ENCODE data around the gene FAM3A. TPM values are rescaled to one million over a fixed set of nuclear protein-coding genes. Genes with fewer than 3 reads are reported as not detected.

Gene FAM3A
- total and polyA plus RNA-seq, 2 experiments from 2014 or later, result 35.7 to 43.6 TPM

DNA sequence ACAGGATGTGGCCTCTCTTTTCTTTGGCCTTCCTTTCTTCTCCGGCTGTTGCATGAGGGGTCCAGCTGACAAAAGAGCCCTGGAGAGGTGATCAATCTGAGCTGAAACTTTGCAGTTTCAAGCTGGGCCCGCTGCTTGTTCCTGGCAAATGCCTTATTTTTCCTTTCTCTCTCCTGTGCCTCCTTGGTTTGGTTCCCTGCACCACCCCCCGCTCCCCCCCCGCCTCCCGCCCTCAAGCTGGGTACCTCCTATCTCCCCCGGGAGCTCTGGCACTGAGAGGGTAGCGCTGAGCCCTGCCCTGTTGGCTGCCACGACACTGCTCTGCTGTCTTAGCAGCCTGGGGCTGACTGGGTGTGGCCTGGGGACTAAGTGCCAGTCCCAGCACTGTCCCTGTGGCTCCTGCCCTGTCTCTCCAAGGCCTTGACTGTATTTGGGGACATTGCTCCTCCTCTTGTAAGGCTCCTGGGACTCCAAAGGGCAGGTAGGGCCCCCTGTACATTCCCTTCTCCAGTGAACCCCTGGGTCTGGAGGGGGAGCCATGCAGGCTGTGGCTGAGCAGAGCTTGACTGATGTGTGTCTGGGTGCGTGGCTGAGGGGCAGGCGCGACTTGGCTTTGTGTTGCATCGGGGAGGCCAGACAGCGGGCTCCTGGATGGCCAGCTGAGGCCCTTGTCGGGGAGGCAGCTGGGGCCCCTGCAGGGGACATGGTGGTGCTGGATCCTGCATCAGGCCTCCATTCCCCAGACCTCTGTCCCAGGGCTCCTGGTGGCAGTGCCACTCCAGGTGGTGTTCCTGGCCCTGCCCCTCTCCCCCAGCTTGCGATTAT, 56.9 kb downstream of the FAM3A start:
- Histone ChIP-seq H3F3A (ENCODE audit: insufficient read depth) (no peaks in the 10 kb centered on the region), H3K27ac (peak overlapping the region; percentile 79), H3K9me3 (ENCODE audit: low read depth) (no peaks in the 10 kb centered on the region), H3K4me3 (peak overlapping the region; percentile 90), H3K36me3 (ENCODE audit: low read depth) (no peaks in the 10 kb centered on the region), H3K4me2 (ENCODE audit: unreplicated experiment) (peak overlapping the region; percentile 78), H3K9ac (peak overlapping the region; percentile 90), H3K4me1 (ENCODE audit: insufficient read depth) (no peaks in the 10 kb centered on the region), H3K9me2 (ENCODE audit: insufficient read depth) (no peaks in the 10 kb centered on the region), H3K27me3 (replicated peaks; ENCODE audit: insufficient read depth) (no peaks in the 10 kb centered on the region), H3K79me2 (ENCODE audit: insufficient read depth) (peaks cover 57% of the 10 kb centered on the region), H4K20me1 (ENCODE audit: insufficient read depth) (no peaks in the 10 kb centered on the region), H2AFZ (no peak overlapping the region)
- TF ChIP-seq EZH2phosphoT487 (IDR thresholded peaks at IDR 0.05; ENCODE audit: insufficient read depth, low read depth), result no peak
- WGBS, 2 experiments (ENCODE audit: low coverage in 1 of 2, low lambda C conversion rate in 2 of 2, missing lambda C conversion rate in 2 of 2), result 3 to 4% methylated on average over 6 to 10 of the region's 15 CpGs
- in situ Hi-C loops (cut with MboI), result no loop called here
- peak; percentile 66 for DNase-seq

- DNase-seq, result peak; percentile 66
- H3K9me2 ChIP-seq (ENCODE audit: insufficient read depth), result no peaks in the 10 kb centered on the region
- H3K27me3 ChIP-seq (replicated peaks; ENCODE audit: insufficient read depth), result no peaks in the 10 kb centered on the region
- in situ Hi-C loops (cut with MboI), result no loop called here
- H3K4me2 ChIP-seq (ENCODE audit: unreplicated experiment), result peak within 1 kb of the TSS; percentile 78
- 0 to 3% methylated on average over 3 to 6 of the region's 88 CpGs for WGBS, 2 experiments (ENCODE audit: low coverage in 1 of 2, low lambda C conversion rate in 2 of 2, missing lambda C conversion rate in 2 of 2)
- peaks cover 50% of the 10 kb centered on the region for H3K79me2 ChIP-seq (ENCODE audit: insufficient read depth)
- H3K9me3 ChIP-seq (ENCODE audit: low read depth), result no peaks in the 10 kb centered on the region
- TF ChIP-seq EZH2 (IDR thresholded peaks at IDR 0.05; ENCODE audit: insufficient read depth, poor library complexity, severe bottlenecking), result no peak
- no peak for TF ChIP-seq EZH2phosphoT487 (IDR thresholded peaks at IDR 0.05; ENCODE audit: insufficient read depth, low read depth)
- H3K4me3 ChIP-seq, result peak within 1 kb of the TSS; percentile 90
- H3K4me1 ChIP-seq (ENCODE audit: insufficient read depth), result no peaks in the 10 kb centered on the region
- no peaks in the 10 kb centered on the region for H3K36me3 ChIP-seq (ENCODE audit: low read depth)
- H3K9ac ChIP-seq, result peak within 1 kb of the TSS; percentile 90
- H3F3A ChIP-seq (ENCODE audit: insufficient read depth), result no peaks in the 10 kb centered on the region
- H4K20me1 ChIP-seq (ENCODE audit: insufficient read depth), result no peaks in the 10 kb centered on the region
- peak within 1 kb of the TSS; percentile 79 for H3K27ac ChIP-seq
- peak within 1 kb of the TSS; percentile 58; the same call in 1 of the 2 replicates for H2AFZ ChIP-seq
Observed at GRCh38 chrX:154458116-154458953, 57.7 kb downstream of the FAM3A start, which contains the start of gene PLXNA3. TSS of gene PLXNA3 (plus strand) at chrX:154458281. CDS start at chrX:154460184, 1,903 bp downstream.

DNA sequence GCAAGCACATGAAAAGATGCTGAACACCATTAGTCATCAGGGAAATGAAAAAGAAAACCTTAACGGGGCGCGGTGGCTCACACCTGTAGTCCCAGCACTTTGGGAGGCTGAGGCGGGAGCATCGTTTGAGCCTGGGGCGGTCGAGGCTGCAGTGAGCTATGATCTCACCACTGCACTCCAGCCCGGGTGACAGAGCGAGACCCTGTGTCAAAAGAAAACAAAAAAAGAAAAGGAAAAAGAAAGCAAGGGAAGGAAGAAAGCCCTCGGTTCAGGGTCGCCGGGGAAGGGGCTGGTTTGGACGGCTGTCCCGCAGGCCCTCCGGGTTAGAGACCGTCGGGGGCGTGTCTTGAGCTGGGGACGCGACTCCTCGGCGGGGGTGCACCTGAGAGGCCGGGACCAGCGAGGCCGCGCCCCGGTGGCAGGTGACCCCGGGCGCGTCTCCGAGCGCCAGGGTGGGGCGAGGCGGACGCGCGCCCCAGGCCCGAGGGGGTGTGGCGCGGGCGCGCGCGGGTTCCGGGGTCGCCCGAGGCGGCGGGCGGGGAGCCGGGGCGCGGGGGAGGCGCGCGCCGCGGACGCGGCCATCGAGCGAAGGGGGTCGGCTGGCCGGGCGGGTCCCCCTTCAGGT, 58.4 kb downstream of the FAM3A start:
- Histone ChIP-seq H3K36me3 (ENCODE audit: low read depth) (no peaks in the 10 kb centered on the region), H3K27ac (peak overlapping the region; percentile 79), H3K9me2 (ENCODE audit: insufficient read depth) (no peaks in the 10 kb centered on the region), H3K9ac (peak overlapping the region; percentile 90), H4K20me1 (ENCODE audit: insufficient read depth) (no peaks in the 10 kb centered on the region), H3K4me3 (peak overlapping the region; percentile 90), H3K79me2 (ENCODE audit: insufficient read depth) (peaks cover 44% of the 10 kb centered on the region), H3F3A (ENCODE audit: insufficient read depth) (no peaks in the 10 kb centered on the region), H3K4me2 (ENCODE audit: unreplicated experiment) (no peak overlapping the region), H2AFZ (peak overlapping the region; percentile 58; the same call in 1 of the 2 replicates), H3K27me3 (replicated peaks; ENCODE audit: insufficient read depth) (no peaks in the 10 kb centered on the region), H3K4me1 (ENCODE audit: insufficient read depth) (no peaks in the 10 kb centered on the region), H3K9me3 (ENCODE audit: low read depth) (no peaks in the 10 kb centered on the region)
- no peak for TF ChIP-seq EZH2phosphoT487 (IDR thresholded peaks at IDR 0.05; ENCODE audit: insufficient read depth, low read depth)
- no peak for TF ChIP-seq EZH2 (IDR thresholded peaks at IDR 0.05; ENCODE audit: insufficient read depth, poor library complexity, severe bottlenecking)
- peak; percentile 52 for DNase-seq
- in situ Hi-C loops (cut with MboI), result no loop called here
- WGBS, 2 experiments (ENCODE audit: low coverage in 1 of 2, low lambda C conversion rate in 2 of 2, missing lambda C conversion rate in 2 of 2), result 18 to 28% methylated on average over 8 to 16 of the region's 65 CpGs

Small RNA genes lying within 50 kb of the gene (small RNA-seq; reads per million reads assigned to genes)
- gene RN7SL697P (ENCODE audit: low read depth, low replicate concordance), result not detected

Other genes starting within 250 kb of the FAM3A start
- gene TEX28, start 221.1 kb downstream of the FAM3A start, total RNA-seq (2014; rRNA removed; shearing (Covaris generic)), result not detected in 2 replicates
- not detected in 2 replicates for gene TEX28, start 221.1 kb downstream of the FAM3A start, polyA plus RNA-seq (2016; fragmentation: Nextera tagmentation; extraction: Ambion mirVana)
- not detected in 2 replicates for gene TKTL1, start 220.4 kb downstream of the FAM3A start, total RNA-seq (2014; rRNA removed; shearing (Covaris generic))
- not detected in 2 replicates for gene TKTL1, start 220.4 kb downstream of the FAM3A start, polyA plus RNA-seq (2016; fragmentation: Nextera tagmentation; extraction: Ambion mirVana)
- 2,857 and 2,903 TPM in 2 replicates for gene FLNA, start 141.6 kb downstream of the FAM3A start, total RNA-seq (2014; rRNA removed; shearing (Covaris generic))
- gene FLNA, start 141.6 kb downstream of the FAM3A start, polyA plus RNA-seq (2016; fragmentation: Nextera tagmentation; extraction: Ambion mirVana), result 1,377 and 1,379 TPM in 2 replicates
- 39.7 TPM in 2 replicates for gene EMD, start 136.9 kb downstream of the FAM3A start, total RNA-seq (2014; rRNA removed; shearing (Covaris generic))
- gene EMD, start 136.9 kb downstream of the FAM3A start, polyA plus RNA-seq (2016; fragmentation: Nextera tagmentation; extraction: Ambion mirVana), result 86.6 and 96.0 TPM in 2 replicates
- 3,014 and 6,561 TPM in 2 replicates for gene RPL10, start 117.9 kb downstream of the FAM3A start, total RNA-seq (2014; rRNA removed; shearing (Covaris generic))
- 1,381 and 1,435 TPM in 2 replicates for gene RPL10, start 117.9 kb downstream of the FAM3A start, polyA plus RNA-seq (2016; fragmentation: Nextera tagmentation; extraction: Ambion mirVana)
- 60.7 TPM in 2 replicates for gene DNASE1L1, start 107.0 kb downstream of the FAM3A start, total RNA-seq (2014; rRNA removed; shearing (Covaris generic))
- 16.6 and 17.0 TPM in 2 replicates for gene DNASE1L1, start 107.0 kb downstream of the FAM3A start, polyA plus RNA-seq (2016; fragmentation: Nextera tagmentation; extraction: Ambion mirVana)
- gene TAFAZZIN, start 104.7 kb downstream of the FAM3A start, total RNA-seq (2014; rRNA removed; shearing (Covaris generic)), result 17.6 and 38.8 TPM in 2 replicates
- gene TAFAZZIN, start 104.7 kb downstream of the FAM3A start, polyA plus RNA-seq (2016; fragmentation: Nextera tagmentation; extraction: Ambion mirVana), result 18.2 and 20.5 TPM in 2 replicates
- 73.2 and 87.8 TPM in 2 replicates for gene ATP6AP1, start 87.6 kb downstream of the FAM3A start, total RNA-seq (2014; rRNA removed; shearing (Covaris generic))
- gene ATP6AP1, start 87.6 kb downstream of the FAM3A start, polyA plus RNA-seq (2016; fragmentation: Nextera tagmentation; extraction: Ambion mirVana), result 156 and 158 TPM in 2 replicates
- 196 and 228 TPM in 2 replicates for gene GDI1, start 79.1 kb downstream of the FAM3A start, total RNA-seq (2014; rRNA removed; shearing (Covaris generic))
- gene GDI1, start 79.1 kb downstream of the FAM3A start, polyA plus RNA-seq (2016; fragmentation: Nextera tagmentation; extraction: Ambion mirVana), result 82.2 and 87.1 TPM in 2 replicates
- 52.5 and 54.7 TPM in 2 replicates for gene FAM50A, start 72.1 kb downstream of the FAM3A start, total RNA-seq (2014; rRNA removed; shearing (Covaris generic))
- gene FAM50A, start 72.1 kb downstream of the FAM3A start, polyA plus RNA-seq (2016; fragmentation: Nextera tagmentation; extraction: Ambion mirVana), result 122 and 125 TPM in 2 replicates
- 25.9 and 30.7 TPM in 2 replicates for gene PLXNA3, start 58.0 kb downstream of the FAM3A start, total RNA-seq (2014; rRNA removed; shearing (Covaris generic))
- 26.7 and 35.1 TPM in 2 replicates for gene PLXNA3, start 58.0 kb downstream of the FAM3A start, polyA plus RNA-seq (2016; fragmentation: Nextera tagmentation; extraction: Ambion mirVana)
- gene LAGE3, start 37.0 kb downstream of the FAM3A start, total RNA-seq (2014; rRNA removed; shearing (Covaris generic)), result 42.9 and 44.0 TPM in 2 replicates
- 49.2 and 49.7 TPM in 2 replicates for gene LAGE3, start 37.0 kb downstream of the FAM3A start, polyA plus RNA-seq (2016; fragmentation: Nextera tagmentation; extraction: Ambion mirVana)
- gene UBL4A, start 29.6 kb downstream of the FAM3A start, total RNA-seq (2014; rRNA removed; shearing (Covaris generic)), result 36.8 and 53.0 TPM in 2 replicates
- gene UBL4A, start 29.6 kb downstream of the FAM3A start, polyA plus RNA-seq (2016; fragmentation: Nextera tagmentation; extraction: Ambion mirVana), result 42.4 and 45.2 TPM in 2 replicates
- gene SLC10A3, start 25.6 kb downstream of the FAM3A start, total RNA-seq (2014; rRNA removed; shearing (Covaris generic)), result 48.3 and 61.0 TPM in 2 replicates
- gene SLC10A3, start 25.6 kb downstream of the FAM3A start, polyA plus RNA-seq (2016; fragmentation: Nextera tagmentation; extraction: Ambion mirVana), result 49.4 and 50.8 TPM in 2 replicates
- gene G6PD, start 30.6 kb upstream of the FAM3A start, total RNA-seq (2014; rRNA removed; shearing (Covaris generic)), result 55.0 and 66.0 TPM in 2 replicates
- 42.5 and 44.3 TPM in 2 replicates for gene G6PD, start 30.6 kb upstream of the FAM3A start, polyA plus RNA-seq (2016; fragmentation: Nextera tagmentation; extraction: Ambion mirVana)
- gene IKBKG, start 31.4 kb upstream of the FAM3A start, total RNA-seq (2014; rRNA removed; shearing (Covaris generic)), result 18.0 and 25.9 TPM in 2 replicates
- gene IKBKG, start 31.4 kb upstream of the FAM3A start, polyA plus RNA-seq (2016; fragmentation: Nextera tagmentation; extraction: Ambion mirVana), result 26.2 and 29.5 TPM in 2 replicates
- not detected in 2 replicates for gene CTAG1A, start 68.9 kb upstream of the FAM3A start, total RNA-seq (2014; rRNA removed; shearing (Covaris generic))
- gene CTAG1A, start 68.9 kb upstream of the FAM3A start, polyA plus RNA-seq (2016; fragmentation: Nextera tagmentation; extraction: Ambion mirVana), result not detected in 2 replicates
- gene CTAG1B, start 103.0 kb upstream of the FAM3A start, total RNA-seq (2014; rRNA removed; shearing (Covaris generic)), result not detected in 2 replicates
- gene CTAG1B, start 103.0 kb upstream of the FAM3A start, polyA plus RNA-seq (2016; fragmentation: Nextera tagmentation; extraction: Ambion mirVana), result not detected in 2 replicates
- not detected in 2 replicates for gene CTAG2, start 137.3 kb upstream of the FAM3A start, total RNA-seq (2014; rRNA removed; shearing (Covaris generic))
- not detected in 2 replicates for gene CTAG2, start 137.3 kb upstream of the FAM3A start, polyA plus RNA-seq (2016; fragmentation: Nextera tagmentation; extraction: Ambion mirVana)
- 0.25 and 0.76 TPM in 2 replicates for gene GAB3, start 234.8 kb upstream of the FAM3A start, total RNA-seq (2014; rRNA removed; shearing (Covaris generic))
- gene GAB3, start 234.8 kb upstream of the FAM3A start, polyA plus RNA-seq (2016; fragmentation: Nextera tagmentation; extraction: Ambion mirVana), result 0.89 and 1.0 TPM in 2 replicates
- 30.0 and 40.1 TPM in 2 replicates for gene DKC1, start 246.6 kb upstream of the FAM3A start, total RNA-seq (2014; rRNA removed; shearing (Covaris generic))
- 41.3 and 42.9 TPM in 2 replicates for gene DKC1, start 246.6 kb upstream of the FAM3A start, polyA plus RNA-seq (2016; fragmentation: Nextera tagmentation; extraction: Ambion mirVana)